Suprapubic skin (tissue), 4 donors: Measurements from ENCODE around the gene GALNT2. TPM values are rescaled to one million over a fixed set of nuclear protein-coding genes. Genes with fewer than 3 reads are reported as not detected.

Experiments
- DNase-seq, 2 donors: peaks; one replicate each; pipeline ENCODE4 v3.0.0-alpha.2; 2019; ENCODE audit warnings: low spot score in 2 of 2
- H3K27ac ChIP-seq: fragments of 200-600 bp; sonication (generic); one replicate; pipeline ENCODE4 v1.5.1; 2019
- H3K27me3 ChIP-seq: fragments of 200-600 bp; sonication (generic); one replicate; pipeline ENCODE4 v1.5.1; 2019
- H3K36me3 ChIP-seq: fragments of 200-600 bp; sonication (generic); one replicate; pipeline ENCODE4 v1.5.1; 2019
- H3K4me1 ChIP-seq: fragments of 200-600 bp; sonication (generic); one replicate; pipeline ENCODE4 v1.5.1; 2019
- H3K4me3 ChIP-seq: fragments of 200-600 bp; sonication (generic); one replicate; pipeline ENCODE4 v1.5.1; 2019; ENCODE audit warnings: mild to moderate bottlenecking
- H3K9me3 ChIP-seq: fragments of 200-600 bp; sonication (generic); one replicate; pipeline ENCODE4 v1.5.1; 2019
- EP300 ChIP-seq: sonication (generic); formaldehyde crosslinking; IDR thresholded peaks from one replicate; pipeline ENCODE4 v1.6.1; 2017; ENCODE audit warnings: antibody characterized with exemption
- POLR2A ChIP-seq, 2 donors: fragments of 450-650 bp; IDR thresholded peaks; one replicate each; pipeline ENCODE4 v1.6.1; 2017; ENCODE audit warnings: antibody characterized with exemption in 2 of 2, mild to moderate bottlenecking in 2 of 2, moderate library complexity in 2 of 2
- POLR2AphosphoS5 ChIP-seq, 3 donors: sonication (generic); formaldehyde crosslinking; IDR thresholded peaks; one replicate each; pipeline ENCODE4 v1.6.1; 2017; ENCODE audit warnings: antibody characterized with exemption in 3 of 3
- WGBS: methylation state at CpG from one replicate; pipeline ENCODE4 v1.1.5; 2018; 5-methylcytosine and 5-hydroxymethylcytosine counted together
- total RNA-seq, 4 donors: library from RNA; depleted of rRNA; stranded (reverse); fragments of >200 nt; gene quantifications; one replicate each; pipeline ENCODE4 v1.1.0, GENCODE V29; 2016
- TF ChIP-seq, protein P1 (sequence below), 2 donors: fragments of 200-600 bp in 1 of 2; fragments of 450-650 bp in 1 of 2; sonication (generic) in 1 of 2; IDR thresholded peaks; one replicate each; pipeline ENCODE4 v1.5.1; 2016 to 2019; ENCODE audit warnings: antibody characterized with exemption in 2 of 2, mild to moderate bottlenecking in 1 of 2, moderate library complexity in 1 of 2

Gene GALNT2
- total RNA-seq, 4 donors from 2014 or later, result 24.1 to 40.2 (median 36.4) TPM

DNA sequence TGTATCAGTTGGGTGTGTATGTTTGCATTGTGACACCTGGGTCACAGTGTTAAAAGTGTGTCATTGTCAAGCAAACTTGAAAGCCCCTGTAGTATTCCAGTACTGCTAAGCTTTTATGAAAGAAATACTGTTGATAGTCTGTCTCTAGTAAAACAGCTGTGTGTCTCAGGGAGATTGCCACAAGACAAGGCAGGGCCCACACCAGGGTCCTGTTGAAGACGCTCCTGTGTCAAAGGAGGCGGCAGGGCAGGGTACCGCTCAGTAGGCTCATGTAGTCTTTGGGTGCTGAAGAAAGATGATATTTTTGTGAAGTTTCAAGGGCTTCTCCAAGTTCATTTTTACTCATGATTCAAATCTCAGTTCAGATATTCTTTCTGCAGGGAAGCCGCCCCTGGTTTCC is 132.5 kb downstream of the GALNT2 start:
- 100% methylated on average over 4 of the region's 4 CpGs for WGBS
- Histone ChIP-seq H3K9me3 (no peaks in the 10 kb centered on the region), H3K4me3 (no peak overlapping the region), H3K36me3 (peaks cover 13% of the 10 kb centered on the region), H3K27ac (no peak overlapping the region), H3K4me1 (no peaks in the 10 kb centered on the region), H3K27me3 (no peaks in the 10 kb centered on the region)
- no peak for DNase-seq
- TF ChIP-seq POLR2AphosphoS5 (IDR thresholded peaks at IDR 0.05) (no peak), EP300 (no peak), POLR2A (IDR thresholded peaks at IDR 0.05) (no peak)
- TF ChIP-seq, protein P1, sequence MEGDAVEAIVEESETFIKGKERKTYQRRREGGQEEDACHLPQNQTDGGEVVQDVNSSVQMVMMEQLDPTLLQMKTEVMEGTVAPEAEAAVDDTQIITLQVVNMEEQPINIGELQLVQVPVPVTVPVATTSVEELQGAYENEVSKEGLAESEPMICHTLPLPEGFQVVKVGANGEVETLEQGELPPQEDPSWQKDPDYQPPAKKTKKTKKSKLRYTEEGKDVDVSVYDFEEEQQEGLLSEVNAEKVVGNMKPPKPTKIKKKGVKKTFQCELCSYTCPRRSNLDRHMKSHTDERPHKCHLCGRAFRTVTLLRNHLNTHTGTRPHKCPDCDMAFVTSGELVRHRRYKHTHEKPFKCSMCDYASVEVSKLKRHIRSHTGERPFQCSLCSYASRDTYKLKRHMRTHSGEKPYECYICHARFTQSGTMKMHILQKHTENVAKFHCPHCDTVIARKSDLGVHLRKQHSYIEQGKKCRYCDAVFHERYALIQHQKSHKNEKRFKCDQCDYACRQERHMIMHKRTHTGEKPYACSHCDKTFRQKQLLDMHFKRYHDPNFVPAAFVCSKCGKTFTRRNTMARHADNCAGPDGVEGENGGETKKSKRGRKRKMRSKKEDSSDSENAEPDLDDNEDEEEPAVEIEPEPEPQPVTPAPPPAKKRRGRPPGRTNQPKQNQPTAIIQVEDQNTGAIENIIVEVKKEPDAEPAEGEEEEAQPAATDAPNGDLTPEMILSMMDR (IDR thresholded peaks at IDR 0.05), result no peak

DNA sequence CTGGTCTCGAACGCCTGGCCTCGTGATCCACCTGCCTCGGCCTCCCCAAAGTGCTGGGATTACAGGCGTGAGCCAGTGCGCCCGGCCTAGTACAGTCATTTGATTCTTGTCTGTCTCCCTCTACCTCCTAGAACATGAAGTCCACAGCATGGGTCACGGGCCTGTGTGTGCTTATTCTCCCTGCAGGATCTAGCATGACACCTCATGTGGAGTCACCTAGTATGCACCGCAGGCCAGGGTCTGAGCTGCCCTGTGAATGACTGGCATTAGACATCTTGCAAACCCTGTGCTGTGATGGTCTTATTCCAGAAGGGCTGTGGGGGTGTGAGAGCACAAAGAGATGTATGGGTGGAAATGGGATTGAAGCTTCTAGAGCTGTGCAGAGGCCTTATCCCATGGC is 133.2 kb downstream of the GALNT2 start:
- no peak for DNase-seq
- H3K27me3 ChIP-seq, result no peaks in the 10 kb centered on the region
- peaks cover 20% of the 10 kb centered on the region for H3K36me3 ChIP-seq
- H3K9me3 ChIP-seq, result no peaks in the 10 kb centered on the region
- no peak for TF ChIP-seq EP300
- TF ChIP-seq POLR2A (IDR thresholded peaks at IDR 0.05), result no peak
- TF ChIP-seq, protein P1 (IDR thresholded peaks at IDR 0.05), result no peak
- no peak overlapping the region for H3K27ac ChIP-seq
- H3K4me3 ChIP-seq, result no peak overlapping the region
- peaks cover 4% of the 10 kb centered on the region for H3K4me1 ChIP-seq
- 97% methylated on average over 7 of the region's 9 CpGs for WGBS

DNA sequence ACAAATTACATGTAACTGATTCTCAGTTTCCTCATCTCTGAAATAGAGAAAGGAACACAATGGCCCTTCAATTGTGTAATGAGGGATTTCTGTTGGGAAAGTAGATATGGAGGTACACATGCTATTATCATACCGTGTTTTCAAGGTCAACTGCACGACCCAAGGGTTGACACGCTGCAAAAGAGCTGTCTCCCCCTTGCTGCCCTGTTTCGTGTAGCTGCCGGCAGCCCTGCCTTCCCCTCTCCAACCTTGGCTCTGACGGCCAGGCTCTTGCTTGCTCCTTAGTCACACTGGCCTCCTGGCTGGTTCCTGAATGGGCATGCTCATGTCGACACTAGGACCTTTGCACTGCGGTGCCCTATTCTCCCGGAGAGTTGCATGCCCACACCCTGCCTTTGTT is 134.4 kb downstream of the GALNT2 start:
- no peak overlapping the region for H3K27ac ChIP-seq
- H3K4me3 ChIP-seq, result no peak overlapping the region
- no peak for DNase-seq
- H3K4me1 ChIP-seq, result peaks cover 4% of the 10 kb centered on the region
- H3K36me3 ChIP-seq, result peaks cover 21% of the 10 kb centered on the region
- no peaks in the 10 kb centered on the region for H3K27me3 ChIP-seq
- 94% methylated on average over 9 of the region's 9 CpGs for WGBS
- no peaks in the 10 kb centered on the region for H3K9me3 ChIP-seq
- no peak for TF ChIP-seq EP300
- TF ChIP-seq POLR2A (IDR thresholded peaks at IDR 0.05), result no peak
- TF ChIP-seq POLR2AphosphoS5 (IDR thresholded peaks at IDR 0.05), result no peak
- TF ChIP-seq, protein P1 (IDR thresholded peaks at IDR 0.05), result no peak

DNA sequence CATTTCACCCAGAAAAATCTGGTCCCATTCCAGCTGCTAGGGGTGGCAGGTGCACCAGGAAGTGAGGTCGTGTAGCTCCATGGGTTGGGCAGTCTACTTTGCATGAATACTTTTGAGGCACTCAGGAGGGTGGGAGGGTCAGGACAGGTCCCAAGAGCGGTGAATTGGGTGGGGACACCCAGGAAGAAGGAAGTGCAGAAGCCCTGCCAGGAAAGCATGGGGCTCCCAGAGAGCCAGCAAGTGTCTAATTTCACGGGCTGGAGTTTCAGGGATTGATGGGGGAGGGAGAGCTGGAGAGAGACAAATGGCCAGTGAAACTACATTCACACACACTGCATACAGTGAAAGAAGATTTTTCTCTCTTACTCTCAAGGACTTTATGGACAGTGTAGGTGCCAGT is 137.8 kb downstream of the GALNT2 start:
- Histone ChIP-seq H3K27ac (no peak overlapping the region), H3K9me3 (no peaks in the 10 kb centered on the region), H3K27me3 (no peaks in the 10 kb centered on the region), H3K4me1 (peaks cover 11% of the 10 kb centered on the region), H3K4me3 (no peak overlapping the region), H3K36me3 (peaks cover 21% of the 10 kb centered on the region)
- 57% methylated on average over 3 of the region's 3 CpGs for WGBS
- TF ChIP-seq EP300, result no peak
- no peak for TF ChIP-seq POLR2A (IDR thresholded peaks at IDR 0.05)
- TF ChIP-seq, protein P1 (IDR thresholded peaks at IDR 0.05), result no peak
- no peak for TF ChIP-seq POLR2AphosphoS5 (IDR thresholded peaks at IDR 0.05)
- DNase-seq, result no peak

DNA sequence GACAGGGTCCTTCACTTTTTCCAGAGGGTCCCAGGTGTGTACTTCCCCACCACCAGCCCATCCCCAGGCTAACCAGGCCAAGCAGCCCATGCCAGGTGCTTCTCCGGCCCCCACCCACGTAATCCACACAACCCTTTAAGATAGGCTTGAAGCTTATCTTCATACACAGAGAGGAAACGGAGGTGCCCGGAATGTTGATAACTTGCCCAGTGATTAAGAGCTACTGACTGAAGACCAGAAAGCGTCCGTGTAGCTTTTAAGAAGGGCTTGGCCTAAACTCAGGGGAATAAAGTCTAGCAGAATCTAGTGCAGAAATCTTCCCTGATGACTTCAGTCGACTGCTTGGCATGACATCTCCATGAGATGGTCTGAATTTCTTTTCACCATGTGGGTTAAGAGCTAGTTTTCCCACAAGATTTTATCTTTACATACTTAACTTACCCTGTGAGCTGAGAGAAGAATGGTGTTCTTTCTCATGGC is 138.7 kb downstream of the GALNT2 start:
- DNase-seq, result no peak
- Histone ChIP-seq H3K27me3 (no peaks in the 10 kb centered on the region), H3K4me1 (peaks cover 15% of the 10 kb centered on the region), H3K9me3 (no peaks in the 10 kb centered on the region), H3K27ac (no peak overlapping the region), H3K4me3 (no peak overlapping the region), H3K36me3 (peaks cover 21% of the 10 kb centered on the region)
- TF ChIP-seq POLR2AphosphoS5 (IDR thresholded peaks at IDR 0.05), result no peak
- no peak for TF ChIP-seq POLR2A (IDR thresholded peaks at IDR 0.05)
- TF ChIP-seq, protein P1 (IDR thresholded peaks at IDR 0.05), result no peak
- TF ChIP-seq EP300, result no peak
- WGBS, result 58% methylated on average over 5 of the region's 7 CpGs
